ENCODE data around the gene CAMK4.

Gene CAMK4

DNA sequence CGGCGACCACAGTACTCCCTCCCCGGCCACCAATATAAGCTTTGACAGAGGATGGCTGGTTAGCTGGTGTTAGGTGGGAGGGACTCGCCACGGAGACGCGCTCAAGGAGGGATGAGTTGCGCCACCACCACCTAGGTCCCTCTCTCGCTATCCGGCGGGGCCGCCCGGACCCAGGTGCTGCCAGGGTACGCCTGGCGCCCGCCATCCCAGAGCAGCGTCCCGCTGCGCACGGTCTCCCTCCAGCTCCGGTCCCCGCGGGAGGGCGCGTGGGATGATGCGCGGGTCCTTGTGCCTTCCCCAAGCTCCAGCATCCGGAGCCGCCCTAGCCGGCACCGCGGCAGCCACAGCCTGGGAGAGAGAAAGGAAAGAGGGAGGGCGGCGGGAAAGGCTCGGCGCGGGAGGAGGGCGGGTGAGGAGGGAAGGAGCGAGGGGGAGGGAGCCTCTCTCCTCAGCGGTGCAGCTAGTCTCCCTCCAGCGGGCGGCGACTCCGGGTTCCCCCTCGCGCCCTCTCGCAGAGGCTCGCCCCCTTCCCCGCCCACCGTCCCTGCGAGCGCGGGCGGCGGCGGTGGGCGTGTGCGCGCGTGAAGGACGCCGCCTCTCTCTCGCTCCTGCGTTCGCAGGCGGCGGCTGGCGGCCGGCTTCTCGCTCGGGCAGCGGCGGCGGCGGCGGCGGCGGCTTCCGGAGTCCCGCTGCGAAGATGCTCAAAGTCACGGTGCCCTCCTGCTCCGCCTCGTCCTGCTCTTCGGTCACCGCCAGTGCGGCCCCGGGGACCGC, at the start of gene CAMK4:
CAMK4 (plus strand) TSS at position 598 of the 774 bp plus-strand sequence; CDS start at position 698, 100 bp downstream.
- DNase-seq = no peak

DNA sequence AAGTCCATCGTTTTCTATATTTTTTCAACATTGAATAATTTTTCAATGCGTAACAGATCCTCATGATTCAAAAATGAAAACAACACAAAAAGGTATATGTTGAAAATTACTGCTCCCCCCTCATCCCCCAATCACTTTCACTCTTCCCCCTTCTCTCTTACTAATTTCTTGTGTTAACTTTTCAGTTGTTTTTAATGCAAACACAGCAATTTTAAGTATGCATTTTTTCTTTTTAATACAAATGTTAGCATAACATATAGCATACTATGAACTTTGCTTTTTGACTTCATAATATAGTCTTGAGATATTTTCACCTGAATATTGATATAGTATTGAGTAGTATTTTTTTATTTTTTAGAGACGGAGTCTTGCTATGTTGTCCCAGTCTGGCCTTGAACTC, 41.1 kb upstream of the CAMK4 start:
- no peak for DNase-seq

DNA sequence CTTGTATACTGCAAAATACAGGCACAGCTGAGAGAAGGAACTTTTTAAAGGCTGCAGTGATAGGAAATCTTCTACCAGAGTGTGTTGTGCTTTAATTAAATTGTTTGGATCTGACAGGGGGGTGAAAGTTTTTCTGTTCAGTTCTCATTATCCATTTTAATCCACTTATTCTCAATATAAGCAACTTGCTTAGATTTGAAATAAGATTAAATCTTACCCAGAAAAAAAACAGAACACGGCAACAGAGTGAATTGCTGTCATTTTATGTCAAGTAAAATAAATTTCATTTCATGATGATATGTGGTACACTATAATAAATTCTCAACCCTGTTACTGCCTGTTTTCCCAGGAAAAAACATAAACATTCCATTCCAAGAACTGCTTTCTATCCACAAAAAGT, 37.1 kb upstream of the CAMK4 start:
- no peak for DNase-seq

DNA sequence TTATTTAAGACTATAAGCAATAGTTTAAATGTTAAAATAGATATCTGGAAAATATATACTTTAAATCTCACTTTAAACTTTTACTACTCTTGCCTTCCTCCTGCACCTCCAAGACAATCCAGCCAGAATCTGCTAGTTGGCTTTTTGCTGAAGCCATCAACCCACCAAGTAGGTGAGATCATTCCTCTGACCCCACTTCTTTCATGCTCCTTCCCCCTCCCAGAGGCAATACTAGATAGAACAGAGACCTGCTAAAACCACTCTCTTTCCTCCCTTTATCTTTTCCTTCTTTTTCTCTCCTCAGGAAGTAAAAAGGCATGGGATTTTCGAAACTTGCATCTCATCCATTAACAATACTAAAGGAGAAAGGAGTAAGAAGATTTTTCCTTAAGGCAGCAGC, 30.1 kb upstream of the CAMK4 start:
- no peak for DNase-seq

DNA sequence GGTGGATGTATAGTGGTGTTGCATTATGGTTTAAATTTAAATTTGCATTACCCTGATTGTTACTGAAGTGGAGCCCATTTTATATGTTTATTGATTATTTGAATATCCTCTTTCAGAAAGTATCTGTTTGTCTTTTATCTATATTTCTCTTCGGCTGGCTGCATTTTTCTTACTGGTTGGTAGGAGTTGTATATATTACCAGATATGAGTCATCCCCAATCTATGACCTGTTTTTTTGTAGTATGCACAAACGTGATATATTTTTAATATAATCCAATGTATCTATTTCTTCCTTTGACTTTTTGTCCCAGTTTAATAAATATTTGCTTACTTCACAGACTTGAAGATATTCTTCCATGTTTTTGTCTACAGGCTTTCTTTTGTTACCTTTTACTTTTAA, 29.3 kb upstream of the CAMK4 start:
- no peak for DNase-seq

DNA sequence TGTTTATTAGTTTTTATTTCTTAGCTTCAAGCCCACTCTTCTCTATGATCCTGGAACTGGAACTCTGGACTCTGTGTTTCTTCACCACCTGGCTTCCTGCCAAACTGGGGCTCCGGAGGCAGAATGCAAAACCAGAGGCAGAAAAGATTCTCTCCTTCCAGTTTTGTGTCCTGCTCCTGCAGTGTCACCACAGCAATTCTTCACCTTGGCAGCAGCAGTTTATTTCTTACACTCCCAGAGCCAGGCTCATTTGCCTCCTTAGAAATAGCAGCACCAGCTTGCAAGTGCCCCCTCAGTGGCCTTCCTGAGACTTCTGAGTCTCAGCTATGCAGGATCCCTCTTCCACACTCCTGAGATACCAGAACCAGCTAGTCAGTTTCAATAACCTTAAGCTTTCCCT, 26.7 kb upstream of the CAMK4 start:
- no peak for DNase-seq

DNA sequence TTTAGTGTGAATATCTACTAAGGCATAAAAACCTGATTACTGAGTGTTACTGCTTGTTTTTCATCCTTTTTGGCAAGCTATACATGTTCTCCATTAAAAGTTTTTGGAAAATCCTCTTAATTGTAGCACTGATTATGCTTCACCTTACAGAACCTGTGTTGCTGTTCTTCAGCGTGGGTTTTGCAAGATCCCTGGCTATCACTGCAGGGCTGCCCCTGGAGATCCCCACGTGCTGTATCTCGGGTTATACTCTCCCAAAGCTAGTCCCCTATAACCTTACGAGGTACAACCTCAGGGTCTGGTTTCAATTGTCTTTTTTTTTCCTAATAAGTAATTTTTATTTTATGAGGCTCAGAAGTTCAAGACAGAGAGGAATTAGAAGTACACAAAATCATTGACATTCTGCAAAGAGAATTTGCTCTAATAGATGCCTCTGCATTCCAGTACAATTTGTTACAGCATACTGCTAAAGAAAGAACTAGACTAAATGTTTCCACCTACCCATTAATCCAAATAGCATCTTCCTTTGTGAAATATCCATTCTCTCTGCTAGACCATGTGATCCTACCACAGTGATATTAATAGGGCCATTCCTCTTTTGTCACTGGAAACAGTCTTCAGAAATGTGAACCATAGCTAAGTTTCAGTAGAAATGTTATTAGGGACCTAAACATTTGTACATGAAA, 25.8 kb upstream of the CAMK4 start:
- no peak for DNase-seq

DNA sequence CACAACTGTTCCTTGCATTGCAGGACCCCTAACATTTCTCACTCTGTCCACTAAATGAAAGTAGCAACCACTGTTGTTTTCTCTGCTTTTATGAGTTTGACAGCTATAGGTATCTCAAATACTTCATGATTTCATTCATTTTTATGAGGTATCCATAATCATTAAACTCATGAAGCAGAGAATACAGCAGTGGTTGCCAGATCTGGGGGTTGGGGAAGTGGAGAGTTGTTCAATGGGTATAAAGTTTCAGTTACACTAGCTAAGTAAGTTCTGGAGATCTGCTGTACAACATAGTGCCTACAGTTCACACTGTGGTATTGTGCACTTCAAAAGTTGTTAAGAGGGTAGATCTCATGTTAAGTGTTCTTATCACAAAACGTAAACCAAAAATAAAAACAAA, 23.4 kb upstream of the CAMK4 start:
- no peak for DNase-seq

DNA sequence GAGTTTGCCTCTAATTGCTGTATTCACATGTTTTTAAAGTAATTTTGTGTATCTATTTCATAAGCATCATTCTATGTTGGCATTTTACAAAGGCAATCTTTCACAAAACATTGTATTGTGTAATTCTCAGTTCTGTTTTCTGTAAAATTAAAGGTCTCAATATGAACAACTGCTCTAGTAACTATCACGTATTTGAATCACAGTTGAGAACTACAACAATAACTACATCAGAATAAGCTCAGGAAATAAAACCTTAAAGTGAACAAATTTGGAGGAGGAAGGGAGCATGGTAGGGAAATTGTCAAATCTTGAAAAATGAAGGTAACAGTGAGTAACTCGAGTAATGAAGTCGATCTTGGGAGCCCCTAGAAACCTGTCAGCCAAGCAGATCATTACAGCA, 22.5 kb upstream of the CAMK4 start:
- peak; percentile 13 for DNase-seq

DNA sequence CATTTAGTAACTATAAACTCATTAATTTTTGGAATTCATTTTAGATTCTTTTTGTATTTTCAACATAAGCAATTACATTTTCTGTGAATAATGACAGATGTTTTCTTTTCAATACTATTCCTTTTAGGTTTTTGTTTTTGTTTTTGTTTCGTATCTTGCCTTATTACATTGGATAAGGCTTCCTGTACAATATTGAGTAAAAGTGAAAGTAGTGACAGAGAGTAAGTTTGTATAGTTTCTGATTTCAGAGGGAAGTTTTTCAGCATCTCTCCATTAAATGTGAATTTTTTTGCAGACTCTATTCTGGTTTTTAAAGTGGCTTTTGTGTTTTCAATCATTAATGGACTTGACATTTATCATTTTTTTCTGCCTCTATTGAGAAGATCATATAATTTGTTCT, 12.8 kb upstream of the CAMK4 start:
- no peak for DNase-seq

DNA sequence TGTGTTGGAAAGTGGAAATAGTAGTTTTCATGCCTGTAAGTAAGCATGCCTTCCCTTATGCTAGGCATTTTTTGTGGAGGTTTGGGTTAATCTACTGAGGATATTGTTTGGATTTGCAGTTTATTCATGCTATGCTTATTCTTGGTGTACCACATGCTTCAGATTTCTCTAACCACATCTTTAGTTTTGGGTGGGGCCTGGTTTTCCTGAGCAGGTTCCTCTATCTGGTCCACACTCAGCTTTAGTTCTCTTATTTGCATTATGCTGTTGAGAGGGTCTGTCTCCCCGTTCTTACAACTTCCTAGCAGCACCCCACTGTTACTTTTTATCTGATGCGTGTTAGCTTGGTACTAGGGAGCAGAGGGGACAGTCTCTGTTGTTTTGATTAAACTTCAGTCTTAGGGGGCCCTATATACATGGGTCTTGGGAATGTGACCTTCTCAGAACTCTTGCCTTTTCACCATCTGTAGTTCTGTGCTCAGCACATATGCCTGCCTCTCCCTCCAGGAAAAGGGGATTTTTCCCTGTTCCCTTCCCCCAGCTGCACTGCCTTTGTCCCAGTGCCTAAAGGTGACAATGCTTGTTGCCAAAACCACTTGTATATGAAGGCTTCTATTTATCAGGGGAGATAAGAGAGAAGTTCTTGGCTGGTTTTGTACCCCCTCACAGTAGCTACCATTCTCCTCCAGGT, 10.0 kb upstream of the CAMK4 start:
- no peak for DNase-seq

DNA sequence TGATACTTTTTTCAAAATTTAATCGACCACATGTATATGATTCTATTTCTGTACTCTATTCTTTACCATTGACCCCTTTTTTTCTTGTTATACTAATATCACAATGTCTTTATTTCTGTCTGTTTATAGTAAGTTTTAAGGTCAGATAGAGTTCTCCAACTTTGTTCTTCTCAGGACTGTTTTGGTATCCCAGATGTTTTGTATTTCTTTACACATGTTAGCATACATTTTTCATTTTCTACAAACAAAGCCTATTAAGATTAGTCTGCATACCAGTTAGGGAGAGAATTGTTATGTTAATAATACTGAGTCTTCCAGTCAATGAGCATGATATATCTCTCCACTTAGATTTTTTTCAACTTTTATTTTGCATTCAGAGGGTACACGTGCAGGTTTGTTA, 8.2 kb upstream of the CAMK4 start:
- no peak for DNase-seq

DNA sequence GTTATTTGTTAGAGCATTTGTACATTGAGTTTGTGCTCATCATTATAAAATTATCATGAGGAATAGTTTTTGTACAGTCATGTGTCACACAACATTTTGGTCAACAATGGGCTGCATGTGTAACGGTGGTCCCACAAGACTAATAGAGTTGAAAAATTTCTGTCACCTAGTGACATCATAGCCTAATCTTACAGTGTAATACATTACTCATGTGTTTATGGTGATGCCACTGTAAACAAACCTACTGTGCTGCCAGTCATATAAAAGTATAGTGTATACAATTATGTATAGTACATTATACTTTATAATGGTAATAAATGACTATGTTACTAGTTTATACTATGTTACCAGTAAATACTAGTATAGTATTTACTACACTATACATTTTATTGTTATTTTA, 3.0 kb upstream of the CAMK4 start:
- DNase-seq = no peak

DNA sequence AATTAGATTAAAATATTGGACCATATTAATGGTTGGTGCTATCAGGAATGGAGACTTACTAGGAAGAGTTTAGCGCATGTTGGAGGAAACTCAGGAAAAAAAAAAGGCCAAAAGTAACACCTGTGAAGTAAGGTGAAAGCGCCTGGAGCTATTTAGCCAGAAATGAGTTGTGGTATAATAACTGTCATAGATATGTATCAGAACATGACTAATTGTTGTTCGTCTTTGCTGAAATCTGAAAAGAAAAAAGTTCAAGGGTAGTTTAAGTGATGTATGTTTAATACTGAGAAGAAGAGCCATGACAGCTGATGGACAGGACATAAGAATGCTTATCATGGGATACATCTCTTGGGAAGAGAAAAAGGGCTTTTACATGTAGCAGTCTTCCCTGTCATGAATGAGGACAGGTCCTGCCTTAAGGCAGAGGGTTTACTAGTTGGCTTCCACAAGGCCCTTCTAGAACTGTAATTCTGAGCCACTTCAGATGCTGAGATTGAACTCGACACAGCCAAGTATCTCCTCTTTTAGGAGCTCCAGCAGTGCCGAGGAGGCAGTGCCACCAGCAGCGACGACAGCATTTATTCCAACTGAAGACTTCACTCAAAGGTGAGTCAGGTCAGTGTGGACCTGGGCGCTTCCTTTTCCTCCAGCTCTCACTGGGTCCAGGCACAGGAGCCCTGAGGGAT, 940 bp upstream of the CAMK4 start:
- no peak for DNase-seq

DNA sequence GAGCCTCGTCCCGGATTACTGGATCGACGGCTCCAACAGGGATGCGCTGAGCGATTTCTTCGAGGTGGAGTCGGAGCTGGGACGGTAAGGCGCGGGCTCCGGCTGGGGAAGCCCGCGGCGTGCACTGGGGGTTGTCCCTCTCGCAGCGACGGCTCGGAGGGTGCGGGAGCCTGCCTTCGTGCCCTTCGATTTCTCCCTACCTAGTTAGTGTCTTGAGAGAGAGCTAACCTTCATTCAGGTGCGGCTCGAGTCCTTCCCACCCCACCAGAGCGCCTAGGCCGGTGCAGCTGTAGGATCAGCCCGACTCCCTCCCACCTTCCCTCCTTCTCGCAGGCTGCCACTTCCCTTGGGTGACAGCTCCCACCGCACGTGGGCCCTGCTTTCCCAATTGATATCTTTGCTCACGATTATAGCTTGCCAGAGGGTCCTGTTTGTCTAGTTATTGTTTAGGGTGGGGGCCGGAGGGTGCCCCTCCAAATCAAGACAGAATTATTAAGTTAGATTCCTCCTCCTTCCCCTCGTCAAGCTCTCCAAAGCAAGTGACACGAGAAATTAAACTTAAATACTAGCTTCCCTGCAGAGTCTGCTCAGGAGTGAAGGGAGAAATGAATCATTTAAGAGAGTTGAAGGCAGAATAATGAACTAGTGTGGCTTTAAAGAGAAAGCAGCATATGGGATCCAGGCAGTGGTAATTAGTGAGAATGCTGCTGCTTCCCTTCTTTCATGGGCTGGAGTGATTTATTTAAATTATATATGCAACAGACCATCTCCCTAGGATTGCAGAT, 569 bp downstream of the CAMK4 start:
- no peak for DNase-seq

DNA sequence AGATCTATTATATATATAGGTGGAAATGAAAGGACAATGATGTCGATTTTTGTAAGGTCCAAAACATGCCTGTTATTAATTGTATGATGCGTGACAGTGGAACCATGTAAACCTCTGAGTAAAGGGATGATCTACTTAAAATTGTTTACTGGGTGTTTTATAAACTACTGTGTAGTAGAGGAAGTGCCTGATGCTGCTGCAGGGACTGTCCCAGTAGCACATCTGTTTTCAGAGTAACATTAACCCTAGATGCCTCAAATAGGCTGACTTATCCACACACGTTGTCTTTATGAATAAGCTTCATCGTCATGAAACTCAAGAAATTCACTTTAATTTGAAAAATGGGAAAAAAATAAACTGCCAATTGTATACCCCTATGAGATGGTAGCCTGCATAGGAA, 1.7 kb downstream of the CAMK4 start:
- no peak for DNase-seq

DNA sequence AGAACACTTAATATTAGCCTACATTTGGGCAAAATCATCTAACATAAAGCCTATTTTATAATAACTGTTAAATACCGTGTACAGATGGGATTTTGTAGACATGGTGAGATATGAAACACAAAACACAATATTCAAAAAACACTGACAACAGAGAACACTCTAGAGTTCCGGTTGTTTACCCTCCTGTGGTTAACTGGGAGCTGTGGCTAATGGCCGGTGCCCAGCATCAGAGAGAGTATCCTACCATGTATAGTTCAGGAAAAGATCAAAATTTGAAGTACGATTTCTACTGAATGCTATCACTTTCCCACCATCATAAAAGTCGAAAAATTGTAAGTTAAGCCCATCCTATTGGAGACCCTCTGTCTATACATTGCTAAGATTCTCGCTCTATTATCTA, 2.4 kb downstream of the CAMK4 start:
- DNase-seq = no peak

DNA sequence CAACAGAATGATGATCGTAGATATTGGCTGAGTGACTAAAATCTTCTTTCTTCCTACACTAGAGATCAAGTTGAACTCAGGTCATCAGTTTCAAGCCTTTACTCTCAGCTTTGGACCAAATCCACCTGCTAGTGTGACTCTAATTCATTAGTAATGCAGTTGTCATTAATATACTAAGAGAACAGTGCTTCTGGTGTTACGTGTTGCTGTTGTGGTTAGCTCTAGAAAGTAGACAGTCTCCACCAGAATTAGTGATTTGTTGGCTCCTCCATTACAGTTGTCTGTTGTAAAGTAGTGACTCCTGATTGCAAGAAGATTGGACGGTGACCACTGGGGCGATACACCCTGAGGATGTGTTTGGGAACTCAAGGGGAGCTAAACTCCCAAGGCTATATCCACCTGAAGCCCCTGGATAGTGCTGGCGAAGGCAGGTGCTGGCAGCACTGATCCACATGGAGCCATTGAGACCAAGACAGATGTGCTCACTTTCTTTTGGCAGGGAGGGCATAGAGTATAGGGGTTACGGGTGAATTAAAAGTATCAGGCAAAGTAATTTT, 3.1 kb downstream of the CAMK4 start:
- DNase-seq = no peak

DNA sequence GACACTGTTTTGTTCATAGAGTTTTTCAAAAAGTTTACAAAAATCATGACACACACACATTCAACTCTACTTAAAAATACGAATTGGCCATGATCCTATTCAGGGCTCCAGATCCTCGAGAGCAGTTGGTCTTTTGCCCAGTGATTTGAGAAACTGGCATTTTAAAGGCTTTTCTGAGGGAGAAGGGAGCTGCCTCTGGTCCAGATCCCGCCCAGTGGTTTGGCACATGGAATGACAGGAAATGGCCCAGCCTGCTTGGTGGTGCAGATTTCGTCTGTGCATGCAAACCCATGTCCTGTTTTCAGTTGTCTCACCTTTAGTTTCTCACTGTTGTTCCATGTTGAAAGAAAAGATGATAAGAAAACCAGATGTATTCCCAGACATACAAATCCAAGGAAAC, 3.6 kb downstream of the CAMK4 start:
- no peak for DNase-seq

DNA sequence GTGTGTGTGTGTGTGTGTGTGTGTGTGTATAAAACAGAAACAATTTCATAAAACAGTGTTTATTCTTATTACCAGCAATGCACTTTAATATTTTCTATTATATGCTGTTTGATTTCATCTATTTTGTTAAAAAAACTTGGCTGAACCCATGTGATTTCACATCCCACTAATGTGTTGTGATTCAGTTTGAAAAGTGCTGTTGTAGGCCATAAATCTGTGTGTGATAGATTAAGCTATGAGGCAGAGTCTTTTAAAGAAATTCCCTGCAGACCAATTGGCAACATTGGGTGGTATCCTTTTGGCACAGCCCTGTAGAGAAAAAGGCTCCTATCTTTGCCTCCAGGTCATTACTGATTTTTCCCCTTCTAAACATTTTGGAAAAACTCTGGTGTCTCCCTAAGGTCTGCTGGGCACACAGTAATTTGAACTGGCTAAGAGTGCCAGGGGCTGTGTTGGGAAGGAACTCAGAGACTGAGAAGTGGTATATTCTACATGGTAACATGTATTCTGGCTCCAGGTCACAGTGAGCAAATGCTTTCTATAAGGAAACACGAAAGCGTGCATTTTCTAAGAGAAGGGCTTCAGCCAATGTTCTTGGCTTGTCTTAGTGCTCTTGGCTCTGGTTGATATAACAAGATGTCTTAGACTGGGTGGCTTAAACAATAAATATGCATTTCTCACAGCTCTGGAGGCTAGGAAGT, 4.5 kb downstream of the CAMK4 start:
- DNase-seq = no peak

DNA sequence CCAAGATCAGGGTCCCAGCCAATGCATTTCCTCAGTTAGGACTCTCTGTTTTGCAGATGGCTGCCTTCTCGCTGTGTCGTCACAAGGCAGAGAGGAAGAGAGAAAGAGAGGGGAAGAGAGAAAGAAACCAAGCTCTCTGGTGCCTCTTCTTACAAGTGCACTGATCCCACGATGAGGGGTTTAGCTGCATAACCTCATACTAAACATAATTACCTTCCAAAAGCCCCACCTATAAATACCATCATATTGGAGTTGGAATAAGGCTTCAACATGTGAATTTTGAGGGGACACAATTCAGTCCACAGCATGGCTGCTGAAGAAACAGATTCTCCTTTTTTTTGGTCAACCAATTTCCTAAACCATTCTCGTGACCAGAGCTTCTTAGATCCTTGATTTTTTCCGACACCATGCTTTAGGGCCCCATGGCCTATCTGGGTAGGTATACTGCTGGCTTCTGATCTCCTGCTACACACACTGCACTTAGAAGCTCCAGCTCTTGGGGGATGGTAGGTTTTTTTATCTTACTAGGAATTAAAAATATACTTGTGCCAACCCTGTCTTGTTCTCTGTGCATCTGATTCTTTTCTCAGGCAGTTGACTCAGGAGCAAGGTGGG, 5.1 kb downstream of the CAMK4 start:
- DNase-seq = no peak

Data from MV-4-11 (cell line).